Loucy (cell line): ENCODE measurements around the gene PELI2.

ENCODE experiments used
- EZH2phosphoT487 ChIP-seq: fragments of 200-600 bp; IDR thresholded peaks from 2 replicates; pipeline ENCODE4 v1.6.1; 2018; ENCODE audit warnings: antibody characterized with exemption, mild to moderate bottlenecking, moderate library complexity, borderline replicate concordance
- TF ChIP-seq, protein P1 (sequence below): fragments of 200-600 bp; sonication (generic); conservative IDR thresholded peaks from 2 replicates; pipeline ENCODE4 v1.5.1; 2014; ENCODE audit warnings: mild to moderate bottlenecking, antibody characterized with exemption, low read length

DNA sequence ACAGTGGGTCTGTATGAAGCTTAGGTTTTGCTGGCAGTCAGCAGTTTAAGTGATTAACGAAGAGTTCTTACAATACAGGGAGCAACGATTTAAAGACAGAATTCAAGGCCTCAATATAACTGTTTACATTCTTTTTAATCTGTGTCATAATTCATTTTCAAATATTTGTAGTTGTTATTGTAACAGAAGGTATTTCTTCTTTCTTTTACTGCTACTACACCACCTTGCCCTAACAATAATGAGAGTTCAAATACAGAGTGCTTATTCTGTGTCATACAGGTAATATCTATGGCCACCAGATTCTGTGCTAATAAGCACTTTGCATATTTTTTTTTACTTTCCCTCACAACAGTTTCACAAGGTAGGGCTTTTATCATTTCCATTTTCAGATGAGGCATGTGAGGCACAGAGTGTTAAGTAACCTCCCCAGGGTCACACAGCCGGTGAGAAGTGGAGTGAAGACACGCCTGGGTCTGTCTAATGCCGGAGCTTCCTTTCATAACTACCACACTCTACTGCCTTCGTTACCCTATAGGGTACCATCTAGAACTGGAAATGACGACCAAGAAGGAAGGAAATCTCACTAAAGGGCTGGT, 81.9 kb downstream of the PELI2 start:
- TF ChIP-seq, protein P1, sequence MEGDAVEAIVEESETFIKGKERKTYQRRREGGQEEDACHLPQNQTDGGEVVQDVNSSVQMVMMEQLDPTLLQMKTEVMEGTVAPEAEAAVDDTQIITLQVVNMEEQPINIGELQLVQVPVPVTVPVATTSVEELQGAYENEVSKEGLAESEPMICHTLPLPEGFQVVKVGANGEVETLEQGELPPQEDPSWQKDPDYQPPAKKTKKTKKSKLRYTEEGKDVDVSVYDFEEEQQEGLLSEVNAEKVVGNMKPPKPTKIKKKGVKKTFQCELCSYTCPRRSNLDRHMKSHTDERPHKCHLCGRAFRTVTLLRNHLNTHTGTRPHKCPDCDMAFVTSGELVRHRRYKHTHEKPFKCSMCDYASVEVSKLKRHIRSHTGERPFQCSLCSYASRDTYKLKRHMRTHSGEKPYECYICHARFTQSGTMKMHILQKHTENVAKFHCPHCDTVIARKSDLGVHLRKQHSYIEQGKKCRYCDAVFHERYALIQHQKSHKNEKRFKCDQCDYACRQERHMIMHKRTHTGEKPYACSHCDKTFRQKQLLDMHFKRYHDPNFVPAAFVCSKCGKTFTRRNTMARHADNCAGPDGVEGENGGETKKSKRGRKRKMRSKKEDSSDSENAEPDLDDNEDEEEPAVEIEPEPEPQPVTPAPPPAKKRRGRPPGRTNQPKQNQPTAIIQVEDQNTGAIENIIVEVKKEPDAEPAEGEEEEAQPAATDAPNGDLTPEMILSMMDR: no peak
- no peak for TF ChIP-seq EZH2phosphoT487
